Neutrophil (primary cell): ENCODE results near the gene NAA80.

Source experiments
- H3K27ac ChIP-seq: fragments of 200-600 bp; sonication (generic); 2 replicates; pipeline ENCODE4 v1.5.1; 2016; ENCODE audit warnings: mild to moderate bottlenecking, moderate library complexity
- H3K27me3 ChIP-seq: fragments of 200-600 bp; sonication (generic); 2 replicates; pipeline ENCODE4 v1.6.0; 2016; ENCODE audit warnings: mild to moderate bottlenecking
- H3K36me3 ChIP-seq: fragments of 200-600 bp; sonication (generic); 2 replicates; pipeline ENCODE4 v1.5.1; 2017
- H3K4me1 ChIP-seq, 2 experiments: fragments of 200-600 bp in 1 of 2; sonication (generic) in 1 of 2; 1 replicate in 1 of 2; 2 replicates in 1 of 2; pipeline versions ENCODE4 v1.5.1 to v1.6.1; 2013 to 2016; ENCODE audit warnings: low read depth in 1 of 2, low read length in 1 of 2, mild to moderate bottlenecking in 1 of 2, moderate library complexity in 1 of 2; ENCODE audit not compliant: control insufficient read depth in 1 of 2, insufficient read depth in 1 of 2
- H3K4me3 ChIP-seq, 2 experiments: fragments of 200-600 bp in 1 of 2; sonication (generic) in 1 of 2; 1 replicate in 1 of 2; 2 replicates in 1 of 2; pipeline ENCODE4 v1.5.1; 2013 to 2016; ENCODE audit warnings: low read depth in 1 of 2, low read length in 1 of 2, mild to moderate bottlenecking in 1 of 2, moderate library complexity in 1 of 2
- H3K9me3 ChIP-seq: fragments of 200-600 bp; sonication (generic); 2 replicates; pipeline ENCODE4 v1.5.1; 2016
- TF ChIP-seq, protein P1 (sequence below): fragments of 200-600 bp; sonication (generic); IDR thresholded peaks from 2 replicates; pipeline ENCODE4 v1.5.1; 2016; ENCODE audit warnings: antibody characterized with exemption

Gene NAA80

GRCh38 chr3:50269977-50270413 is 29.2 kb downstream of the NAA80 start:
- Histone ChIP-seq H3K27me3 (peaks cover 62% of the 10 kb centered on the region), H3K9me3 (no peaks in the 10 kb centered on the region), H3K4me3 (no peak overlapping the region), H3K4me1 (peaks cover 21 to 25% of the 10 kb centered on the region in 2 experiments), H3K27ac (no peak overlapping the region), H3K36me3 (no peaks in the 10 kb centered on the region)
- TF ChIP-seq, protein P1, sequence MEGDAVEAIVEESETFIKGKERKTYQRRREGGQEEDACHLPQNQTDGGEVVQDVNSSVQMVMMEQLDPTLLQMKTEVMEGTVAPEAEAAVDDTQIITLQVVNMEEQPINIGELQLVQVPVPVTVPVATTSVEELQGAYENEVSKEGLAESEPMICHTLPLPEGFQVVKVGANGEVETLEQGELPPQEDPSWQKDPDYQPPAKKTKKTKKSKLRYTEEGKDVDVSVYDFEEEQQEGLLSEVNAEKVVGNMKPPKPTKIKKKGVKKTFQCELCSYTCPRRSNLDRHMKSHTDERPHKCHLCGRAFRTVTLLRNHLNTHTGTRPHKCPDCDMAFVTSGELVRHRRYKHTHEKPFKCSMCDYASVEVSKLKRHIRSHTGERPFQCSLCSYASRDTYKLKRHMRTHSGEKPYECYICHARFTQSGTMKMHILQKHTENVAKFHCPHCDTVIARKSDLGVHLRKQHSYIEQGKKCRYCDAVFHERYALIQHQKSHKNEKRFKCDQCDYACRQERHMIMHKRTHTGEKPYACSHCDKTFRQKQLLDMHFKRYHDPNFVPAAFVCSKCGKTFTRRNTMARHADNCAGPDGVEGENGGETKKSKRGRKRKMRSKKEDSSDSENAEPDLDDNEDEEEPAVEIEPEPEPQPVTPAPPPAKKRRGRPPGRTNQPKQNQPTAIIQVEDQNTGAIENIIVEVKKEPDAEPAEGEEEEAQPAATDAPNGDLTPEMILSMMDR, result no peak

- H3K27me3 ChIP-seq, result peaks cover 62% of the 10 kb centered on the region
- H3K27ac ChIP-seq, result no peak overlapping the region
- H3K4me3 ChIP-seq, result no peak overlapping the region
Measured at GRCh38 chr3:50269460-50269859, 29.7 kb downstream of the NAA80 start.

DNA sequence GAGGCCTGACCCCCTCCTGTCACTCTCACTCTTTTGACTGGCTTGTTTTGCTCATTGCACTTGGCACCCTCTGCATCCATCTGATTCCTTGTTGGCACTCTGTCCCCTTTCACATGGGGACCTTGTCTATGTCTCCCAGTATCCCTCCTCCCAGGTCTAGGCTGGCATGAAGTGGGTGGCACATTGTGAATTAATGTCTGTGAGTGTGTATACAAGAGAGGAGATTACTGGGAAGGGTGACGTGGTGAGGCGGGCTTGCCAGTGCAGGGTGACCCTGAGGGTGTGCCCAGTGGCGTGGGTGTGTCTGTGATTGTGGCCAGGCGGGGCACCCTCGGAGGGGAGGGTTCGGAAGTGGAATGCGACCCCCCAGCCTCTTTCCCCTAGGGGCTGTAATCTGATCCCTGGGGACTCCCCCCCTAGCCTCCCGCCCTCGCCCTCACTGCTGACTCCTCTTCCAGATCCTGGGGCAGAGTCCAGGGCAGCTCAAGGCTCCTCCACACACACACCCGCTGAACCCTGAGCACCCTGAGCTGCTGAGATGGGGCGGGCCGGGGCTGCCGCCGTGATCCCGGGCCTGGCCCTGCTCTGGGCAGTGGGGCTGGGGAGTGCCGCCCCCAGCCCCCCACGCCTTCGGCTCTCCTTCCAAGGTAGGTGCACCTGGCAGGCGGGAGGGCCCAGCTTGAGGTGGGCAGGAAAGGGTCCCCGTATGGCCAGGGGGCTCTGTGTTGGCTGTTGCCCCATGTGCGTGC is 30.3 kb downstream of the NAA80 start, which contains the start of gene SEMA3B:
Gene SEMA3B, plus strand, starts transcription at position 445 of the 749 bp plus-strand sequence. Its CDS starts 94 bp downstream, at position 539.
- Histone ChIP-seq H3K27ac (no peak within 1 kb of the TSS), H3K36me3 (no peaks in the 10 kb centered on the region), H3K9me3 (no peaks in the 10 kb centered on the region), H3K27me3 (peaks cover 56% of the 10 kb centered on the region), H3K4me1 (peaks cover 13 to 14% of the 10 kb centered on the region in 2 experiments), H3K4me3 (no peak within 1 kb of the TSS)
- TF ChIP-seq, protein P1, result no peak

More at GRCh38 chr3:50269460-50269859, 29.7 kb downstream of the NAA80 start:
- Histone ChIP-seq H3K4me1 (peaks cover 19 to 20% of the 10 kb centered on the region in 2 experiments), H3K9me3 (no peaks in the 10 kb centered on the region), H3K36me3 (no peaks in the 10 kb centered on the region)
- TF ChIP-seq, protein P1, result no peak

- Histone ChIP-seq H3K27me3 (peaks cover 50% of the 10 kb centered on the region), H3K27ac (no peak overlapping the region), H3K36me3 (no peaks in the 10 kb centered on the region), H3K9me3 (no peaks in the 10 kb centered on the region), H3K4me1 (peaks cover 7 to 8% of the 10 kb centered on the region in 2 experiments), H3K4me3 (no peak overlapping the region)
- TF ChIP-seq, protein P1, result no peak
Measured at GRCh38 chr3:50268276-50268675, 30.9 kb downstream of the NAA80 start.

GRCh38 chr3:50267280-50267913 is 31.8 kb downstream of the NAA80 start:
- Histone ChIP-seq H3K4me3 (no peak overlapping the region), H3K4me1 (no peaks in the 10 kb centered on the region), H3K27ac (no peak overlapping the region), H3K9me3 (no peaks in the 10 kb centered on the region), H3K27me3 (peaks cover 49% of the 10 kb centered on the region), H3K36me3 (peaks cover 7% of the 10 kb centered on the region)
- TF ChIP-seq, protein P1, result no peak
